H1 (cell line): ENCODE data around the gene CKLF.

Experiments
- CHD2 ChIP-seq: IDR thresholded peaks from 2 replicates; pipeline ENCODE4 v1.6.1; 2012; ENCODE audit warnings: low read length, improper control_type of control experiment
- EP300 ChIP-seq, 2 experiments: IDR thresholded peaks; 1 replicate in 1 of 2; 2 replicates in 1 of 2; pipeline ENCODE4 v1.6.1; 2011 to 2012; ENCODE audit warnings: low read depth in 2 of 2, low read length in 2 of 2, mild to moderate bottlenecking in 2 of 2, borderline replicate concordance in 1 of 2, inconsistent platforms in 1 of 2, moderate library complexity in 1 of 2
- EZH2 ChIP-seq: fragments of 200-600 bp; sonication (generic); IDR thresholded peaks from 2 replicates; pipeline ENCODE4 v1.7.1; 2012; ENCODE audit warnings: low read depth, mild to moderate bottlenecking, moderate library complexity, low read length, inconsistent platforms; ENCODE audit not compliant: severe bottlenecking
- KDM4A ChIP-seq: IDR thresholded peaks from one replicate; pipeline ENCODE4 v1.7.1; 2012; ENCODE audit warnings: low read depth, mild to moderate bottlenecking, moderate library complexity, low read length, inconsistent platforms; ENCODE audit not compliant: severe bottlenecking
- POLR2A ChIP-seq, 2 experiments: IDR thresholded peaks; 1 replicate in 1 of 2; 2 replicates in 1 of 2; pipeline ENCODE4 v1.6.1; 2011; ENCODE audit warnings: low read depth in 2 of 2, low read length in 2 of 2, mild to moderate bottlenecking in 2 of 2; ENCODE audit errors: control extremely low read depth in 1 of 2
- RFX5 ChIP-seq: IDR thresholded peaks from 2 replicates; pipeline ENCODE4 v1.6.1; 2011; ENCODE audit warnings: low read depth, low read length, improper control_type of control experiment, borderline replicate concordance
- SUZ12 ChIP-seq: fragments of 200-600 bp; sonication (generic); IDR thresholded peaks from 2 replicates; pipeline ENCODE4 v1.6.1; 2012; ENCODE audit warnings: mild to moderate bottlenecking, inconsistent platforms, low read length, moderate library complexity, mixed read lengths
- USF2 ChIP-seq: IDR thresholded peaks from 2 replicates; pipeline ENCODE4 v1.6.1; 2011; ENCODE audit warnings: low read length, improper control_type of control experiment
- TF ChIP-seq, protein P1 (sequence below), 3 experiments: IDR thresholded peaks; 1 replicate in 2 of 3; 2 replicates in 1 of 3; pipeline versions ENCODE4 v1.5.1 to v1.6.1; 2011; ENCODE audit warnings: low read length in 3 of 3, mild to moderate bottlenecking in 3 of 3, inconsistent platforms in 2 of 3, low read depth in 1 of 3, moderate library complexity in 1 of 3; ENCODE audit not compliant: insufficient read depth in 1 of 3; ENCODE audit errors: control extremely low read depth in 1 of 3

- TF ChIP-seq, protein P1, sequence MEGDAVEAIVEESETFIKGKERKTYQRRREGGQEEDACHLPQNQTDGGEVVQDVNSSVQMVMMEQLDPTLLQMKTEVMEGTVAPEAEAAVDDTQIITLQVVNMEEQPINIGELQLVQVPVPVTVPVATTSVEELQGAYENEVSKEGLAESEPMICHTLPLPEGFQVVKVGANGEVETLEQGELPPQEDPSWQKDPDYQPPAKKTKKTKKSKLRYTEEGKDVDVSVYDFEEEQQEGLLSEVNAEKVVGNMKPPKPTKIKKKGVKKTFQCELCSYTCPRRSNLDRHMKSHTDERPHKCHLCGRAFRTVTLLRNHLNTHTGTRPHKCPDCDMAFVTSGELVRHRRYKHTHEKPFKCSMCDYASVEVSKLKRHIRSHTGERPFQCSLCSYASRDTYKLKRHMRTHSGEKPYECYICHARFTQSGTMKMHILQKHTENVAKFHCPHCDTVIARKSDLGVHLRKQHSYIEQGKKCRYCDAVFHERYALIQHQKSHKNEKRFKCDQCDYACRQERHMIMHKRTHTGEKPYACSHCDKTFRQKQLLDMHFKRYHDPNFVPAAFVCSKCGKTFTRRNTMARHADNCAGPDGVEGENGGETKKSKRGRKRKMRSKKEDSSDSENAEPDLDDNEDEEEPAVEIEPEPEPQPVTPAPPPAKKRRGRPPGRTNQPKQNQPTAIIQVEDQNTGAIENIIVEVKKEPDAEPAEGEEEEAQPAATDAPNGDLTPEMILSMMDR (IDR thresholded peaks at IDR 0.05; ENCODE audit: control extremely low read depth in 1 of 3, insufficient read depth in 1 of 3, low read depth in 1 of 3, low read length in 3 of 3), result no peak
- no peak for TF ChIP-seq USF2
- TF ChIP-seq RFX5, result no peak
- no peak for TF ChIP-seq CHD2
- TF ChIP-seq EP300 (IDR thresholded peaks at IDR 0.05; ENCODE audit: borderline replicate concordance in 1 of 2, low read depth in 2 of 2, low read length in 2 of 2), result no peak
- TF ChIP-seq KDM4A, result no peak
- no peak for TF ChIP-seq SUZ12
- no peak for TF ChIP-seq POLR2A (IDR thresholded peaks at IDR 0.05; ENCODE audit: control extremely low read depth in 1 of 2, low read depth in 2 of 2, low read length in 2 of 2)
- no peak for TF ChIP-seq EZH2
Measured at GRCh38 chr16:66576296-66576695, 23.9 kb downstream of the CKLF start.
